ENCODE measurements around the gene CENPH. TPM values are rescaled to one million over a fixed set of nuclear protein-coding genes. Genes with fewer than 3 reads are reported as not detected.
A peak's percentile ranks its signal among the peaks of the same experiment; 100 is the strongest.
"Not testable (repeated sequence)": the region's sequence is repeated elsewhere in the genome, so short reads cannot be mapped to it uniquely, and the experiment has no call there.

The CENPH gene
- total and polyA plus RNA-seq, 3 experiments from 2014 or later: 8.5 to 51.2 (median 49.6) TPM

DNA sequence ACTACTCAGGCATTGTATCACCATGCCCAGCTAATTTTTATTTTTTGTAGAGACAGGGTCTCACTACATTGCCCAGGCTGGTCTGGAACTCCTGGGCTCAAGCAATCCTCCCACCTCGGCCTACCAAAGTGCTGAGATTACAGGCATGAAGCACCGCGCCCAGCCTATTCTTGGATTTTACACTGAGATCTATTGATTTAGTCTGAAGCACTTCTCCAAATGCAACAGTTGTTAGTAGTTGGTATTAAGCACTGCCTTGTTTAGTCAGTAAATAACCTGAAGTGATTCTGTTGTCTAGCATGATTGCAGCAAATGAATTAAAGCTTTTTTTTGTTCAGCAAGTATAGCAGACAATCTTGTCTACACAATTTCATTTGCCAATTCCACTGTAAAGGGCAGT lies 31.3 kb upstream of the CENPH start:
- Mint-ChIP-seq H3K27me3 (peaks cover 0 to 2% of the 10 kb centered on the region in 2 donors), H3K4me1 (no peaks in the 10 kb centered on the region), H3K36me3 (no peaks in the 10 kb centered on the region), H3K4me3 (no peak overlapping the region), H3K27ac (peak overlapping the region in 1 of 8 donors; percentile 6), H3K9me3 (no peaks in the 10 kb centered on the region)
- ChIA-PET POLR2A (no interaction called here), CTCF (no interaction called here)
- Histone ChIP-seq H3K4me3 (ENCODE audit: low read length) (no peak overlapping the region), H3K4me1 (ENCODE audit: insufficient read depth, low read length) (no peaks in the 10 kb centered on the region), H3K9me3 (ENCODE audit: low read length) (no peaks in the 10 kb centered on the region), H3K36me3 (ENCODE audit: insufficient read depth, low read length) (no peaks in the 10 kb centered on the region), H3K27ac (ENCODE audit: low read depth, low read length) (no peak overlapping the region), H3K27me3 (ENCODE audit: insufficient read depth, low read length, poor library complexity, severe bottlenecking) (no peaks in the 10 kb centered on the region)
- no peak for DNase-seq

DNA sequence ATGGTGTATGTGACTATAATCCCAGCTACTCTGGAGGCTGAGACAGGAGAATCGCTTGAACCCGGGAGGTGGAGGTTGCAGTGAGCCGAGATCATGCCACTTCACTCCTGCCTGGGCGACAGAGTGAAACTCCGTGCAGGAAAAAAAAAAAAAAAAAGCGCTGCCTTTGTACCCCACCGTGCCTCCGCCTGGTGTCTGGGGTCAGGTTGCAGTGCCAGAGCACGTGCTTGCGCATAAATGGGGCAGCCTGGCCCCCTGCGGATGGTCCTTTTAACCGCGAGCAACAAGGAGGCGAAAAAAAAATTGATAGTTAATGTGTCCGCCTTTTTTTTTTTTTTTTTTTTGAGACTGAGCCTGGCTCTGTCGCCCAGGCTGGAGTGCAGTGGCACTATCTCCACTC lies 28.7 kb upstream of the CENPH start:
- Histone ChIP-seq H3K9me3 (ENCODE audit: low read length) (no peaks in the 10 kb centered on the region), H3K4me1 (ENCODE audit: insufficient read depth, low read length) (no peaks in the 10 kb centered on the region), H3K27ac (ENCODE audit: low read depth, low read length) (no peak overlapping the region), H3K4me3 (ENCODE audit: low read length) (no peak overlapping the region), H3K36me3 (ENCODE audit: insufficient read depth, low read length) (no peaks in the 10 kb centered on the region), H3K27me3 (ENCODE audit: insufficient read depth, low read length, poor library complexity, severe bottlenecking) (no peaks in the 10 kb centered on the region)
- no peak overlapping the region for H3K27ac Mint-ChIP-seq
- no peaks in the 10 kb centered on the region for H3K4me1 Mint-ChIP-seq
- no peaks in the 10 kb centered on the region for H3K9me3 Mint-ChIP-seq
- POLR2A ChIA-PET: no interaction called here
- no peaks in the 10 kb centered on the region for H3K36me3 Mint-ChIP-seq
- H3K4me3 Mint-ChIP-seq: no peak overlapping the region
- peaks cover 0 to 2% of the 10 kb centered on the region in 2 donors for H3K27me3 Mint-ChIP-seq
- DNase-seq: no peak
- CTCF ChIA-PET: interaction anchor here (0.9 kb wide), 1 partner anchor 18 kb away, joined by 3 read pairs; no protein-coding TSS in a partner anchor

DNA sequence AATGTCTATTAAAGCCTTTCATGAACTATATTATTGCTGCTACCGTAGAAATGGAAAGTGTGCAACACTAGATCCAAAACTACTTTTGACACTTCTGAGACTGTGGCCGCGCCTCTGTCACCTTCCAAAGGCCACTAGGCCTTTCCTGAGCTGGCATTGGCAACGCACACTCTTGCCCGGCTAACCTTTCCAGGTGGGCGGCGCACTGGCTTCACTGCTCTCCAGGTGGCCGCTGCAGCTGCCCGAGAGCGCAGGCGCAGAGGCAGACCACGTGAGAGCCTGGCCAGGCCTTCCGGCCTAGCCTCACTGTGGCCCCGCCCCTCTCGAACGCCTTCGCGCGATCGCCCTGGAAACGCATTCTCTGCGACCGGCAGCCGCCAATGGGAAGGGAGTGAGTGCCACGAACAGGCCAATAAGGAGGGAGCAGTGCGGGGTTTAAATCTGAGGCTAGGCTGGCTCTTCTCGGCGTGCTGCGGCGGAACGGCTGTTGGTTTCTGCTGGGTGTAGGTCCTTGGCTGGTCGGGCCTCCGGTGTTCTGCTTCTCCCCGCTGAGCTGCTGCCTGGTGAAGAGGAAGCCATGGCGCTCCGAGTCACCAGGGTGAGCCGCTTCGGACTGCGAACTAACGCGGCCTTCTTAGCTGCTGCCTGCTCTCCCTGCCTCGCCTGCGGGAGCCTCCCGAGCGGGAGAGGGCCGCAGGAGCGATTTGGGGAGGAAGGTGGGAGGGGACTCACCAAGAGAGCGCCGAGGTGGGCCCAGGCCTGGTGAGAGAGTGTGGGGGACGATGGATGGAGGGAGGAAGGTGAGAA lies 22.5 kb upstream of the CENPH start, which contains the start of gene CCNB1:
TSS of gene CCNB1 (plus strand) at position 465 of the 807 bp plus-strand sequence. CDS start at position 578, 113 bp downstream.
- ChIA-PET CTCF (interaction anchor here (1.0 kb wide), 1 partner anchor 73 kb away, joined by 3 read pairs; the partner anchor contains the start of gene SLC30A5), POLR2A (interaction anchor here (0.6 to 1.0 kb wide), 5 partner anchors 11 to 351 kb away, joined by 3 to 5 read pairs (median 3); partner anchors contain the start of gene CDK7)
- peak; percentile 95 to 98 (median 96) for DNase-seq
- Histone ChIP-seq H3K36me3 (ENCODE audit: insufficient read depth, low read length) (no peaks in the 10 kb centered on the region), H3K4me1 (ENCODE audit: insufficient read depth, low read length) (peaks cover 18% of the 10 kb centered on the region), H3K4me3 (ENCODE audit: low read length) (peak within 1 kb of the TSS; percentile 88), H3K27me3 (ENCODE audit: insufficient read depth, low read length, poor library complexity, severe bottlenecking) (no peaks in the 10 kb centered on the region), H3K27ac (ENCODE audit: low read depth, low read length) (peak within 1 kb of the TSS; percentile 74), H3K9me3 (ENCODE audit: low read length) (no peaks in the 10 kb centered on the region)
- peaks cover 21 to 26% (median 26%) of the 10 kb centered on the region in 3 donors for H3K4me1 Mint-ChIP-seq
- no peaks in the 10 kb centered on the region for H3K27me3 Mint-ChIP-seq
- no peaks in the 10 kb centered on the region for H3K9me3 Mint-ChIP-seq
- peak within 1 kb of the TSS; percentile 84 to 97 (median 93) for H3K4me3 Mint-ChIP-seq
- H3K27ac Mint-ChIP-seq: peak within 1 kb of the TSS; percentile 71 to 98 (median 92)
- peaks cover 0 to 8% (median 2%) of the 10 kb centered on the region in 3 donors for H3K36me3 Mint-ChIP-seq

GRCh38 chr5:69167493-69167855 lies 21.9 kb upstream of the CENPH start:
- CTCF ChIA-PET: no interaction called here
- H3K4me1 Mint-ChIP-seq: peaks cover 21 to 26% (median 26%) of the 10 kb centered on the region in 3 donors
- no peaks in the 10 kb centered on the region for H3K27me3 Mint-ChIP-seq
- Histone ChIP-seq H3K27ac (ENCODE audit: low read depth, low read length) (peak overlapping the region; percentile 74), H3K36me3 (ENCODE audit: insufficient read depth, low read length) (no peaks in the 10 kb centered on the region), H3K4me3 (ENCODE audit: low read length) (peak overlapping the region; percentile 88), H3K4me1 (ENCODE audit: insufficient read depth, low read length) (peaks cover 18% of the 10 kb centered on the region), H3K27me3 (ENCODE audit: insufficient read depth, low read length, poor library complexity, severe bottlenecking) (no peaks in the 10 kb centered on the region), H3K9me3 (ENCODE audit: low read length) (no peaks in the 10 kb centered on the region)
- H3K36me3 Mint-ChIP-seq: peaks cover 0 to 8% (median 2%) of the 10 kb centered on the region in 3 donors
- POLR2A ChIA-PET: interaction anchor here (0.6 kb wide), 1 partner anchor 67 kb away, joined by 3 read pairs; the partner anchor contains the start of gene CDK7
- peak overlapping the region; percentile 71 to 98 (median 92) for H3K27ac Mint-ChIP-seq
- no peak for DNase-seq
- H3K4me3 Mint-ChIP-seq: peak overlapping the region; percentile 84 to 97 (median 93)
- no peaks in the 10 kb centered on the region for H3K9me3 Mint-ChIP-seq

DNA sequence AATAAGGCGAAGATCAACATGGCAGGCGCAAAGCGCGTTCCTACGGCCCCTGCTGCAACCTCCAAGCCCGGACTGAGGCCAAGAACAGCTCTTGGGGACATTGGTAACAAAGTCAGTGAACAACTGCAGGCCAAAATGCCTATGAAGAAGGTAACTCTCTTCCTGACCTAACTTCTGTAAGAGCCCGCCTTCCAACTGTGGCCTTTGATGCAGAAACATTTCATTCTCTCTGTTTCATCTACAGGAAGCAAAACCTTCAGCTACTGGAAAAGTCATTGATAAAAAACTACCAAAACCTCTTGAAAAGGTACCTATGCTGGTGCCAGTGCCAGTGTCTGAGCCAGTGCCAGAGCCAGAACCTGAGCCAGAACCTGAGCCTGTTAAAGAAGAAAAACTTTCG lies 21.5 kb upstream of the CENPH start:
- Histone ChIP-seq H3K36me3 (ENCODE audit: insufficient read depth, low read length) (no peaks in the 10 kb centered on the region), H3K27me3 (ENCODE audit: insufficient read depth, low read length, poor library complexity, severe bottlenecking) (no peaks in the 10 kb centered on the region), H3K27ac (ENCODE audit: low read depth, low read length) (peak overlapping the region; percentile 74), H3K9me3 (ENCODE audit: low read length) (no peaks in the 10 kb centered on the region), H3K4me3 (ENCODE audit: low read length) (peak overlapping the region; percentile 88), H3K4me1 (ENCODE audit: insufficient read depth, low read length) (peaks cover 18% of the 10 kb centered on the region)
- CTCF ChIA-PET: no interaction called here
- Mint-ChIP-seq H3K4me1 (peaks cover 21 to 26% (median 26%) of the 10 kb centered on the region in 3 donors), H3K27me3 (no peaks in the 10 kb centered on the region), H3K36me3 (peaks cover 0 to 9% (median 2%) of the 10 kb centered on the region in 3 donors), H3K27ac (peak overlapping the region in 7 of 8 donors; percentile 23 to 94 (median 82)), H3K4me3 (peak overlapping the region; percentile 84 to 97 (median 93)), H3K9me3 (no peaks in the 10 kb centered on the region)
- no peak for DNase-seq
- POLR2A ChIA-PET: interaction anchor here (0.6 kb wide), 1 partner anchor 67 kb away, joined by 3 read pairs; the partner anchor contains the start of gene CDK7

- Histone ChIP-seq H3K27me3 (ENCODE audit: insufficient read depth, low read length, poor library complexity, severe bottlenecking) (no peaks in the 10 kb centered on the region), H3K27ac (ENCODE audit: low read depth, low read length) (no peak overlapping the region), H3K9me3 (ENCODE audit: low read length) (no peaks in the 10 kb centered on the region), H3K36me3 (ENCODE audit: insufficient read depth, low read length) (no peaks in the 10 kb centered on the region), H3K4me3 (ENCODE audit: low read length) (no peak overlapping the region), H3K4me1 (ENCODE audit: insufficient read depth, low read length) (peaks cover 18% of the 10 kb centered on the region)
- no peak for DNase-seq
- Mint-ChIP-seq H3K9me3 (no peaks in the 10 kb centered on the region), H3K4me1 (peaks cover 21 to 26% (median 26%) of the 10 kb centered on the region in 3 donors), H3K27me3 (no peaks in the 10 kb centered on the region), H3K36me3 (peaks cover 5 to 25% (median 15%) of the 10 kb centered on the region in 3 donors), H3K4me3 (no peak overlapping the region), H3K27ac (peak overlapping the region in 1 of 8 donors; percentile 72)
- ChIA-PET POLR2A (no interaction called here), CTCF (no interaction called here)
Measured at GRCh38 chr5:69170495-69170894, 18.9 kb upstream of the CENPH start.

DNA sequence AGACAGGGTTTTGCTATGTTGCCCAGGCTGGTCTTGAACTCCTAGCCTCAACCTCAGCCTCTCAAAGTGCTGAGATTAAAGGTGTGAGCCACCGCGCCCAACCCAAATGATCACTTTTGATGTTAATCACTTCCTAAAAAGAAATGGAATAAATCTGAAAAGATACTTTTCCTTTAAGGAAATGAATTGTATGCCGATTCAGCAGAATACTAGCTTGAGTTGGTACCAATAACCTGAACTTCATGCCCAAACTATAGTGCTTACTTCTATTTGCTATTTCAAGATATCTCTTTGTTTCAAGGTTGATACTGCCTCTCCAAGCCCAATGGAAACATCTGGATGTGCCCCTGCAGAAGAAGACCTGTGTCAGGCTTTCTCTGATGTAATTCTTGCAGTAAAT lies 18.4 kb upstream of the CENPH start:
- H3K4me3 Mint-ChIP-seq: no peak overlapping the region
- peaks cover 21 to 26% (median 24%) of the 10 kb centered on the region in 3 donors for H3K4me1 Mint-ChIP-seq
- Histone ChIP-seq H3K27ac (ENCODE audit: low read depth, low read length) (no peak overlapping the region), H3K4me3 (ENCODE audit: low read length) (no peak overlapping the region), H3K36me3 (ENCODE audit: insufficient read depth, low read length) (no peaks in the 10 kb centered on the region), H3K27me3 (ENCODE audit: insufficient read depth, low read length, poor library complexity, severe bottlenecking) (no peaks in the 10 kb centered on the region), H3K4me1 (ENCODE audit: insufficient read depth, low read length) (peaks cover 17% of the 10 kb centered on the region), H3K9me3 (ENCODE audit: low read length) (no peaks in the 10 kb centered on the region)
- H3K36me3 Mint-ChIP-seq: peaks cover 5 to 30% (median 15%) of the 10 kb centered on the region in 3 donors
- H3K27me3 Mint-ChIP-seq: no peaks in the 10 kb centered on the region
- H3K9me3 Mint-ChIP-seq: no peaks in the 10 kb centered on the region
- DNase-seq: no peak
- CTCF ChIA-PET: no interaction called here
- no peak overlapping the region for H3K27ac Mint-ChIP-seq
- POLR2A ChIA-PET: no interaction called here

GRCh38 chr5:69181659-69182293 lies 7.6 kb upstream of the CENPH start:
- H3K27me3 Mint-ChIP-seq; H3K27ac Mint-ChIP-seq; H3K27ac ChIP-seq (ENCODE audit: low read depth, low read length); H3K4me1 ChIP-seq (ENCODE audit: insufficient read depth, low read length); H3K36me3 Mint-ChIP-seq; H3K4me3 Mint-ChIP-seq; H3K36me3 ChIP-seq (ENCODE audit: insufficient read depth, low read length); CTCF ChIA-PET; H3K4me3 ChIP-seq (ENCODE audit: low read length); H3K9me3 ChIP-seq (ENCODE audit: low read length); H3K4me1 Mint-ChIP-seq; H3K9me3 Mint-ChIP-seq; DNase-seq; POLR2A ChIA-PET; H3K27me3 ChIP-seq (ENCODE audit: insufficient read depth, low read length, poor library complexity, severe bottlenecking): not testable (repeated sequence)
